IPS-20b (cell line): Measurements from ENCODE around the gene GALR2.

Experiments
- H3K27ac ChIP-seq: one replicate; pipeline ENCODE4 v1.5.1; 2013; ENCODE audit warnings: low read length
- H3K27me3 ChIP-seq: 2 replicates; pipeline ENCODE4 v1.6.1; 2013; ENCODE audit warnings: mild to moderate bottlenecking, low read length, inconsistent platforms; ENCODE audit not compliant: insufficient read depth
- H3K36me3 ChIP-seq: 2 replicates; pipeline ENCODE4 v1.6.1; 2013; ENCODE audit warnings: low read depth, mild to moderate bottlenecking, inconsistent platforms, low read length, moderate library complexity; ENCODE audit not compliant: insufficient read depth
- H3K4me1 ChIP-seq: 2 replicates; pipeline ENCODE4 v1.6.1; 2013; ENCODE audit warnings: mild to moderate bottlenecking, control low read depth, inconsistent platforms, low read length, moderate library complexity; ENCODE audit not compliant: insufficient read depth
- H3K4me3 ChIP-seq: 2 replicates; pipeline ENCODE4 v1.5.1; 2013; ENCODE audit warnings: mild to moderate bottlenecking, low read length, inconsistent platforms
- H3K9ac ChIP-seq: 2 replicates; pipeline ENCODE4 v1.6.1; 2013; ENCODE audit warnings: low read depth, mild to moderate bottlenecking, inconsistent platforms, low read length, moderate library complexity
- H3K9me3 ChIP-seq: 2 replicates; pipeline ENCODE4 v1.6.1; 2013; ENCODE audit warnings: mild to moderate bottlenecking, low read depth, low read length, inconsistent platforms; ENCODE audit not compliant: insufficient read depth

Gene GALR2

DNA sequence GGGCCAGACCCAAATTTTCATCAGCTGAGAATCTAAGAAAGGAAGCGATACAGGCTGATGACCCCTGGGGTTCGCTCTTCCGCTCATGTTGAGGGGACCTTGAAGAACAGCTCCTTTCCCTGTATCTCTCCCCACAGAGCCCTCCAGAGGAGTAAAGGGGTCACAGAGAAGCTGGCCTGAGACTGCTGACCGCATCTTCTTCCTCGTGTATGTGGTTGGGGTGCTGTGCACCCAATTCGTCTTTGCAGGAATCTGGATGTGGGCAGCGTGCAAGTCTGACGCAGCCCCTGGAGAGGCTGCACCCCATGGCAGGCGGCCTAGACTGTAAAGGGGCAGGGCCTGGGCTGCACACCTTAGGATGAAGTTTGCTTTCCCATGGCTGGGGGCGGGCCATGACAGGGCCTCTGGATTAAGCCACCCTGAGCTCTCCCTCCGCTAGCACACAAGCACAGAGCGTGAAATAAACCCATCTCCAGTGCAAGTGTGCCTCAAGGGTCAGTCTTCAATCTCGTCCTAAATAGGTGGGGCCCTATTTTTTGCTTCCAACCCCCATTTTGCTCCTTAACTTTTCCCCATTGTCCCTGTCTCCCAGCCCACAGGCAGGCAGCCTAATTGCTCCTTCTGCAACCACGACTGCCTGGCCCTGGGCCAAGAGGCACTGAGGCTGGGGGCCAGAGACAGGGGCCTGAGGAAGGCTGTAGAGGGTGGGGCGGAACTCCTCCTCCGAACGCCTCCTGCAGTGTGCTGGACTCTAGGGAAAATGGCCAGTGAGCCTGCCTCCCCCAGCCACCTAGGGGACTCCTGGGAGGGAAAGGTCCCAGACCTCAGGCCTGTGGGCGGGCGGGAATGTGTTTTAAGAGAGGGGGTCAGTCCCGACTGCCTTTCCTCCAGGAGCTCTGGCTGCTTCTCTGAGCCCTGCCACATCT, 8.0 kb downstream of the GALR2 start:
- H3K27ac ChIP-seq: no peak overlapping the region
- H3K36me3 ChIP-seq: peaks cover 46% of the 10 kb centered on the region

DNA sequence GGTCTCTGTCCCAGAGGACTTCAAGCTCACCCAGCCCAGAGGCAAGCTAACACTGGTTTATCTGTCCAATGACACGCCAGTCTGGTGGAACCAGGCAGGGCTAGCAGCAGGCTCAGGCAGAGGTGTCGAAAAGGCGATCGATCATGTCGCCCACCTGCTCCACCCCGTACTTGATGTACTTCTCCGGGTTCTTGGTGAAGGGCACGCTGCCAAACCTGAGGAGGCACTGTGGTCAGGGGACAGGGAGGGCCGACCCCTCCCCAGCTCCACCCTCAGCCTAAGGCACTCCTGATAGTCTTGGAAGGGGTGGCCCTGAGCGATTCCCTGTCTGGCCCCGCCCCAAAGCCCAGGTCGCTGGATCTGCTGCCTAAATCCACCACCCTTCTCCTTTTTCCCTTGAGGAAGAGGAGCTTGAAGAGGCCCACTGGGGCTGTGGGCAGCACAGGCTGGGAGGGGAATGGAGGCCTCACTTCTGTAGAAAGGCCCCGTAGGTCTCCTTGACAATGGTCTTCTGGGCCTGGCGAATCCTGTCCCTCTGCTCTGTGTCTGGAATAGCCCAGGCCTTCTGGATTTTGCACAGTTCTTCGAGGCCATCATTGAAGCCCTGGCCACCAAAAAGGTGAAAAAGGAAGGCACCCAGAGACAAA, 9.1 kb downstream of the GALR2 start:
- H3K4me1 ChIP-seq: peaks cover 4% of the 10 kb centered on the region; the same call in 1 of the 2 replicates
- H3K27me3 ChIP-seq: peaks cover 24% of the 10 kb centered on the region
- H3K4me3 ChIP-seq: no peak overlapping the region
- H3K9ac ChIP-seq: no peak overlapping the region
- no peak overlapping the region for H3K27ac ChIP-seq
- H3K9me3 ChIP-seq: no peaks in the 10 kb centered on the region
- H3K36me3 ChIP-seq: peaks cover 55% of the 10 kb centered on the region

More for the DNA sequence above, 8.0 kb downstream of the GALR2 start:
- Histone ChIP-seq H3K4me1 (peaks cover 4% of the 10 kb centered on the region; the same call in 1 of the 2 replicates), H3K27me3 (peaks cover 34% of the 10 kb centered on the region), H3K9me3 (no peaks in the 10 kb centered on the region), H3K4me3 (no peak overlapping the region), H3K9ac (no peak overlapping the region)

DNA sequence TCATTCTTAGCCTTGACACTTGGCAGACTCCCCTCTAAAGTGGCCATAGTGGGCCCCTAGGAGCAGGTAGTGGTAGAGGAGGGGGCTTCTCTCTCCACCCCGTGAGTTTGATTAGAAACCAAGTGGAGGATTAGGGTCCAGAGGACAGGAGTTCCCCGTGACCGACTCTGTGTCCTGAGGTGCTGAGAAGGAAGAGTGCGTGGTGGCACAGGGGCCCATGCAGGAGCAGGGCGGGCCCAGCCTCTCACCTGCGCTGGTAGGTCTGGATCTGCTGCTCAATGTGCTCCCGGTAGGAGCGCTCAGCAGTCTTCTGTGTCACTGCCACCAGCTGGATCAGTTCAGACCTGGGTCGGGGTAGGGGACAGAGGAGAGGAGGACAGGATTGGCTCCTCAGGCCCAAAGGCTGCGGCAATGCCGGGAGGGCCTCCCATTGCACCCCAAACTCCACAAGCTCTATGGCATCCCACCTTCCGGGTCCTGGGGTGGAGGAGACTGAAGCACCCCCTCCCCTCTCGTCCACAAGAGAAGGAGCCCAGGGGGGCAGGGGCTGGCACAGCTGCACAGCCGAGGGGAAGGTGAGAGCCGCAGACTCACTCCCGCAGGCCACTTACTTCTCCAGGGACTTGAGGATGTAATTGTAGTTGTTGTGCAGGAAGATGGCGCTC, 10.6 kb downstream of the GALR2 start:
- H3K27me3 ChIP-seq: peaks cover 8% of the 10 kb centered on the region; the same call in 1 of the 2 replicates
- H3K4me3 ChIP-seq: no peak overlapping the region
- H3K9me3 ChIP-seq: no peaks in the 10 kb centered on the region
- H3K36me3 ChIP-seq: peaks cover 70% of the 10 kb centered on the region
- H3K9ac ChIP-seq: no peak overlapping the region
- H3K4me1 ChIP-seq: no peaks in the 10 kb centered on the region; the same call in 1 of the 2 replicates
- H3K27ac ChIP-seq: no peak overlapping the region

DNA sequence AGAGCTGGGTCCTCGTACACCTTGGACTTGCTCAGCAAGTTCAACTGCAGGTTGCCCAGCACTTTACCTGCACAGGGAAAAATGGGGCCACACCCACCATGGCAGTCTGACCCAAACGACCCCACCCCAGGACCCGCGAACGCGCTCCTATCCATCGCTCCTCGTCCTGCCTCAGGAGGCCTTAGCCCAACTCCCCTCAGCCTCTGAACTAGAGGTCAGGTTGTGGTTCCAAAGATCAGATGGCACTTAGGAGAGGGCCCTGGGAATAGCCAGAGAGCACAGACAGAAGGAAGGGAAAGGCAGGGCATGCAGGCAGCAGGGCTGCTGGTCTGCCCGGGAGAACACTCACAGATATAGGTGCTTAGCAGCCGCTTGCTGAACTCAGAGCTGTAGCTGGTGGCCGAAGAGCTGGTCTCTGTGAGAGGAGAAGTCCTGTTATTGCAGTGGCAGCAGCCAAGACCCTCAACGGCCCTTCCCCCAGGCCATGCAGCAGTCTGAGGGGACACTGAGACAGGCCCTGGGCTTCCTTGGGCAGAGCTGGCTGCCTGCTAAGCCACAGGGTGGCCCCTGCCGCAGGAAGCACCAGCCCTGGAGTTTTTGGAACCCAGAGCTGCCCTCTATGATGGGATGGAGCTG, 11.3 kb downstream of the GALR2 start:
- Histone ChIP-seq H3K27ac (no peak overlapping the region), H3K36me3 (peaks cover 75% of the 10 kb centered on the region), H3K4me1 (no peaks in the 10 kb centered on the region; the same call in 1 of the 2 replicates), H3K27me3 (peaks cover 2% of the 10 kb centered on the region; the same call in 1 of the 2 replicates), H3K4me3 (no peak overlapping the region), H3K9me3 (no peaks in the 10 kb centered on the region), H3K9ac (no peak overlapping the region)

DNA sequence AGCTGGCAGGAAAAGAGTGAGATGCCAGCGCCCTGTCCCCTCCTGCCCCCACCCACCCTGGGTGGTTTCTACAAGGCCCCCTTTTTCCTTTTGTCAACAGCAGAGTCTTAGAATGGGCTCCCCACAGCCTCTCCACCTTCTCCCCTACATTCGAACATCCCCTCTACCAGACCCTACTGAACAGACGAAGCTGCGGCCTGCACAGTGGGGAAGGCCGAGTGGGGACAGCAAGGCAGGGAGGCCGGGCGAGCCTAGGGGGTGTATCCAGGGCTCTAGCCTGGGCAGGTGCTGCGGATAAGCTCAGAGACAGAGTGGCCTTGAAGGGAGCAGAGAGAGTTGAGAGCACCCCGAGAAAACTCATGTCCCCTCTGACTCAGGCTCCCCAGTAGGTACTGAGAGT, 11.8 kb downstream of the GALR2 start:
- no peaks in the 10 kb centered on the region for H3K27me3 ChIP-seq
- H3K4me1 ChIP-seq: no peaks in the 10 kb centered on the region
- H3K4me3 ChIP-seq: no peak overlapping the region
- no peak overlapping the region for H3K27ac ChIP-seq
- H3K9ac ChIP-seq: no peak overlapping the region
- peaks cover 80% of the 10 kb centered on the region for H3K36me3 ChIP-seq
- H3K9me3 ChIP-seq: no peaks in the 10 kb centered on the region

DNA sequence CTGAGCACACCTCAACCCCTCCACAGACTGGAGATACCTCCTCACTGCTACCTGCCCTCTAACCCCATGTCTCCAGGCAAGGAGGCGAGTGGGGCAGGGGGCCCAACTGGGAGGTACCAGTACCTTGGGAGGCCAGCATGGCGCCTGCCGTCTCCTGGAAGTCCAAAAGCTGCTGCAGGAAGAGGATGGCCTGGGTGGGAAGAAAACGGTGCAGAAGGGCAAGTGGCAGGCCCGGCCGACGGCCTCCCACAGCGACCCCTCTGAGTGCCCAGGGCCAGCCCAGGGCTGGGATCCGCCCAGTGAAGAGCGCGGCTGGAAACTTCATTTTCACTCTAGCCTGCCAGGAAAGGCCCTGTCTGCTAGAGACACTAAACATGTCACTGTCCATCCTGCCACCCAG, 12.9 kb downstream of the GALR2 start:
- no peak overlapping the region for H3K9ac ChIP-seq
- no peak overlapping the region for H3K27ac ChIP-seq
- H3K9me3 ChIP-seq: no peaks in the 10 kb centered on the region
- no peaks in the 10 kb centered on the region for H3K27me3 ChIP-seq
- no peaks in the 10 kb centered on the region for H3K4me1 ChIP-seq
- H3K36me3 ChIP-seq: peaks cover 89% of the 10 kb centered on the region
- no peak overlapping the region for H3K4me3 ChIP-seq

DNA sequence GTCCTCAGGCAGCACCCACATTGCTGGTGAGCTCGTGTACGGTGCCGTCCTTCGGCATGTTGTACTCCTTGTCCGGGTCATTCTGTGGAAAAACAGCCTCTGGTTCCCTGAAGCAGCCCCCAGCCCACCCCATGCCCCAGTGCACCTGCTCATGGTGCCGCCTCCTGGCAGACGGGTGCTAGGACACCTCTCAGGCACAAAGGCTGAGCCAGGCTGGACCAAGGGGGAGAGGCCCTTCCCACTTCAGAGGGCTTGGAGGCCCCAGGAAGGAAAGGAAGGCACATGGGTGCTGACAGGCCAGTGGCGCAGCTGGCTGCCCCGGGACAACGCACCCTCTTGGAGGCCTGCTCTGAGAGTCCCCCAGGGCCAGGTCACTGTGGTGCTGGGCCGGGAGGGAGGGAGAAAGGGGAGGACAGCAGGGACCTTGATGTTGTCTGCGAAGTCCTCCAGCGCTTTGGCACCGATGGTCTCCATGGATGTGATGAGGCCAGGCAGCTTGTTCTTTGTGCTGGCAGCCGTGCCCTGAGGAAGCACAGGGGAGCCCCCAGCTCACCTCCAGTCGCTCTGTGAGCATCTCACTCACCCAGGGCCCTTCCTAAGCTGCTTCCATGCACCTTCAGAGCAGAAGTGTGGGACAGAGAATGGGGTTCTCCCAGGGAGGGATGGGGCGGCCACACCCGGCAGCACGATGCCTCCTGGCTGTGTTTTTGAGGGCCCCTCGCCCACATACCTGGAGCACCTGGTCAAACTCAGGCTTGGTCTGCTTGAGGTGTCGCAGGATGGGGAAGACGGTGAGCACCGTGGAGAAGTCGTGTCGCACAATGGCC, 13.7 kb downstream of the GALR2 start:
- Histone ChIP-seq H3K4me3 (no peak overlapping the region), H3K4me1 (no peaks in the 10 kb centered on the region), H3K27ac (no peak overlapping the region), H3K9me3 (no peaks in the 10 kb centered on the region), H3K9ac (no peak overlapping the region), H3K36me3 (peaks cover 91% of the 10 kb centered on the region), H3K27me3 (no peaks in the 10 kb centered on the region)

DNA sequence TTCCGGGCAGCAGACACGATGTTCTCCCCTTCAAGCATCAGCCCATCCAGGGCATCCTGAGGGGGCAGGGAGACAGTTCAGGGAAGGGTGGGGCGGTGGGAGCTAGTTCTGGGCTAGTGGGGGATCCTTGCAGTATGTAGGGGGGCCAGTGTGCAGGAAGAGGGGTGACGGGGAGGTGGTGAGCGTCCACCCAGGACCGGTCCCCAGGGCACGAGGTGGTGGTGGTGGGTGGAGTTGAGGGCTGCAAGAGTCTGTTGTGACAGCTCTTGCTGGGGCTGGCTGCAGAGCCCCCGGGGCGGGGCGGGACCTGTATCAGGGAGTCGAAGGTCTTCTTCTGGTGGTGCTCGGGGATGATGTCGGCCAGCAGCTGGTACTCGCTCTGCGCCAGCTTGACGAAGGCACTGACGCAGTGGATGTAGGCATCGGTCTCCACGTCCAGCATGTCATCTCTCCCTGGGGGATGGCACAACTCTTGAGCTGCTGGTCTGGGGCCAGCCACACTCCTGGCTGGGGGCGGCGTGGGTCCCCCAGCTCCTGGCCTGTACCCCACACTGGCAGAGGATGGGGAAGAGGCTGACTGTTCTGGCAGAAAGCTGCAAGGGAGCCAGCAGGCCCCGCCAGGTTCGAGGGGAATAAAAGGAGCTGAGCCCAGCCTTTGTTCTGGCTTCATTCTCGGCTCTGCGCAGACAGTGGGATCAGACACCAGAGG, 14.4 kb downstream of the GALR2 start:
- H3K4me3 ChIP-seq: no peak overlapping the region
- peaks cover 91% of the 10 kb centered on the region for H3K36me3 ChIP-seq
- no peaks in the 10 kb centered on the region for H3K9me3 ChIP-seq
- no peak overlapping the region for H3K27ac ChIP-seq
- no peaks in the 10 kb centered on the region for H3K4me1 ChIP-seq
- no peaks in the 10 kb centered on the region for H3K27me3 ChIP-seq
- H3K9ac ChIP-seq: no peak overlapping the region

DNA sequence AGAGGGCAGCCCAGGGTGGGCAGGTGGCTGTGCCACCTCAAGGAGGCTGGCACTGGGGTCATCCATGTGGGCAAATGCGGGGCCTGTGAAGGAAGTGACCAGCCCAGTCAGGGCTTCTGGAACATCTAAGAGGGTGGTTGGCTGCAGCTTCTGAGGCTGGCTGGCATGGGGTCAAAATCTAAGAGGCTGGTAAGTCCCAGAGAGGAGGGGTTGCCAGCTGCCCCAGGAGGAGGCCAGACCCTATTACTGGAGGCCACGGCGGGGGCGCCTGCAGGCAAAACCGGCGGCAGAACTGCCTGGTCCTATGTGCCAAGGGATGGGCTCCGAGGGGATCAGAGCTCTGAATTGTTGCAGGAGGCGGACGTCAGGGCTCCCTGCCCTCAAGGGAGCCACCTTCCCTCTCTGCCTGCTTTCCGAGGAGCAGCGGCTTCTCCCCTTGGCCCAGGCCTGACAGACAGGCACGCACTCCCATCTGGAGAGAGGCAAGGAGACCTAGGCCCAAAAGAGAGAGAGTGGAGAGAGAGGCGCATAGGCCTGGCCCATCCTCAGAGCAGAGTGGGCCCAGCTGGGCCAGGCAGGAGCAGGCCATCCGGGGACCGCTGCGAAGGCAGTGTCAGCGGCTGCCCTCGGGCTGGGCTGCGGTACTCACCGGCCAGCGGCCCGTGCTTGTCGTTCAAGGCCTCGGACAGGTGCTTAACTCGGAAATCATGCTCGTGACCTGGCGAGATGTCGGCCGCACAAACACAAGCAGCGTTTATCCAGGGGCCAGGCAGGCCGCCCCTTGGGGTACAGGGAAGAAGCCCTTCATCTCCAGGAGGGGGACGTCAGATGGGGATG, 15.3 kb downstream of the GALR2 start:
- H3K9ac ChIP-seq: no peak overlapping the region
- peaks cover 91% of the 10 kb centered on the region for H3K36me3 ChIP-seq
- H3K4me3 ChIP-seq: no peak overlapping the region

More for the DNA sequence above, 15.3 kb downstream of the GALR2 start:
- no peaks in the 10 kb centered on the region for H3K9me3 ChIP-seq
- no peak overlapping the region for H3K27ac ChIP-seq
- H3K4me1 ChIP-seq: no peaks in the 10 kb centered on the region
- H3K27me3 ChIP-seq: no peaks in the 10 kb centered on the region
